Measurements from ENCODE around the gene TRABD2A. TPM values are rescaled to one million over a fixed set of nuclear protein-coding genes. Genes with fewer than 3 reads are reported as not detected.

Gene TRABD2A
- total RNA-seq, 1 experiment from 2014 or later = 4.6 TPM

DNA sequence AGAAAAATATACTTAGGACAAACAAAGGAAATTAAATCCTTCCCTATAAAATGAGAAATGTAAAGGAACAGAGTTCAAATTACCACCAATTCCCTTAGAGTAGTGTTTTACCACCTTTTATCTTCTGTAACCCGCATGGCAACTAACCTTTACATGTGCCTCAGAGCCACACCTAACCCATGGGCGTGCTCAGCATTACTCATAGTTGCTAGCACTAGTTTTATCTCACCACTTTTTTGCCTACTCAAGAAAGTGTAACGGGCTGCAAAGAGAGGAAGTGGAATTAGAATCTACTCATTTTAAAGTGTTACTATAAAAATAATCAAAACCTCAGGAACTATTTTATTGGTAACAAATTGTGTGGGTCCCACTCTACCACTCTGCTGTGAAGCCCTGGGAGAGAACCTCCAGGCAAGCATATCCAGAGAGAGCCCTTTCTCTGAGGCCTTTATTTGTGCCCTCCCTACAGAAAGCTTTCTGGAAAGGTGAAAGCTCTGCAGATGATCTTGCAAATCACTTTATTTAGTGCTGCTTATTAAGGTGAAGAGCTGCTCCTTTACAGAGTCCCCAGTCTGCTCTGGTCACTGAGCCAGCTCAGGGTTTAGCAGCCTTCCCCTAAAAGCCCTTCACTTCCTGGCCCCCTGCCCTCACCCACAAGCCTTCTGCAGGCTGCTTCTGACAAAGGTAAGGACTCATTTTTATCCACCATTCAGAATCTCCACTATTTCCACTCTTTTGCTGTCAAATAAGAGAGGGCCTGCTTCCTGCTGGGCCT is 98.8 kb downstream of the TRABD2A start:
- CTCF ChIA-PET = no interaction called here
- Histone ChIP-seq H3K36me3 (ENCODE audit: control insufficient read depth in 1 of 2, insufficient read depth in 2 of 2, low read length in 2 of 2) (no peaks in the 10 kb centered on the region), H2AFZ (ENCODE audit: low read depth, low read length, poor library complexity, severe bottlenecking) (peak overlapping the region; percentile 93), H3K4me2 (ENCODE audit: low read length) (peak overlapping the region; percentile 46), H3K27me3 (ENCODE audit: insufficient read depth, low read length) (no peaks in the 10 kb centered on the region), H3K9me2 (ENCODE audit: insufficient read depth) (no peaks in the 10 kb centered on the region), H4K20me1 (ENCODE audit: insufficient read depth) (no peaks in the 10 kb centered on the region), H3K4me3 (replicated peaks in 1 of 2; ENCODE audit: low read depth in 1 of 2, low read length in 2 of 2) (no peak overlapping the region), H3K27ac (ENCODE audit: low read depth, low read length) (no peak overlapping the region), H3K9me3 (ENCODE audit: control insufficient read depth in 1 of 2, insufficient read depth in 1 of 2, low read depth in 1 of 2, low read length in 2 of 2) (no peaks in the 10 kb centered on the region), H3K79me2 (ENCODE audit: insufficient read depth, low read length) (no peaks in the 10 kb centered on the region), H3K4me1 (ENCODE audit: control insufficient read depth in 1 of 2, insufficient read depth in 2 of 2, low read length in 2 of 2) (peaks cover 2 to 13% of the 10 kb centered on the region in 2 experiments; a peak in 2 of 4 replicates), H3K9ac (ENCODE audit: low read length) (no peak overlapping the region)
- TF ChIP-seq, protein P1, sequence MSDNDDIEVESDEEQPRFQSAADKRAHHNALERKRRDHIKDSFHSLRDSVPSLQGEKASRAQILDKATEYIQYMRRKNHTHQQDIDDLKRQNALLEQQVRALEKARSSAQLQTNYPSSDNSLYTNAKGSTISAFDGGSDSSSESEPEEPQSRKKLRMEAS (IDR thresholded peaks at IDR 0.05) = peak; percentile 90
- no peak for TF ChIP-seq ZNF274 (IDR thresholded peaks at IDR 0.05; ENCODE audit: low read depth, low read length)
- no peak for TF ChIP-seq SRF (IDR thresholded peaks at IDR 0.05; ENCODE audit: low read depth)
- no peak for TF ChIP-seq RAD21 (IDR thresholded peaks at IDR 0.05; ENCODE audit: low read depth)
- no peak for TF ChIP-seq SIN3A (IDR thresholded peaks at IDR 0.05; ENCODE audit: low read depth)
- TF ChIP-seq CBX3 (IDR thresholded peaks at IDR 0.05; ENCODE audit: low read depth) = peak; percentile 60; the same call in 1 of the 2 replicates
- no peak for TF ChIP-seq SP1 (IDR thresholded peaks at IDR 0.05; ENCODE audit: low read depth)
- no peak for TF ChIP-seq ATF3 (IDR thresholded peaks at IDR 0.05)
- TF ChIP-seq EGR1 (IDR thresholded peaks at IDR 0.05; ENCODE audit: low read depth) = no peak
- TF ChIP-seq, protein P2, sequence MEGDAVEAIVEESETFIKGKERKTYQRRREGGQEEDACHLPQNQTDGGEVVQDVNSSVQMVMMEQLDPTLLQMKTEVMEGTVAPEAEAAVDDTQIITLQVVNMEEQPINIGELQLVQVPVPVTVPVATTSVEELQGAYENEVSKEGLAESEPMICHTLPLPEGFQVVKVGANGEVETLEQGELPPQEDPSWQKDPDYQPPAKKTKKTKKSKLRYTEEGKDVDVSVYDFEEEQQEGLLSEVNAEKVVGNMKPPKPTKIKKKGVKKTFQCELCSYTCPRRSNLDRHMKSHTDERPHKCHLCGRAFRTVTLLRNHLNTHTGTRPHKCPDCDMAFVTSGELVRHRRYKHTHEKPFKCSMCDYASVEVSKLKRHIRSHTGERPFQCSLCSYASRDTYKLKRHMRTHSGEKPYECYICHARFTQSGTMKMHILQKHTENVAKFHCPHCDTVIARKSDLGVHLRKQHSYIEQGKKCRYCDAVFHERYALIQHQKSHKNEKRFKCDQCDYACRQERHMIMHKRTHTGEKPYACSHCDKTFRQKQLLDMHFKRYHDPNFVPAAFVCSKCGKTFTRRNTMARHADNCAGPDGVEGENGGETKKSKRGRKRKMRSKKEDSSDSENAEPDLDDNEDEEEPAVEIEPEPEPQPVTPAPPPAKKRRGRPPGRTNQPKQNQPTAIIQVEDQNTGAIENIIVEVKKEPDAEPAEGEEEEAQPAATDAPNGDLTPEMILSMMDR (IDR thresholded peaks at IDR 0.05 in 2 of 3, conservative IDR thresholded peaks at IDR 0.05 in 1 of 3; ENCODE audit: borderline replicate concordance in 1 of 3, insufficient read depth in 1 of 3, low read depth in 2 of 3, low read length in 2 of 3) = no peak
- TF ChIP-seq TCF7L2 (IDR thresholded peaks at IDR 0.05; ENCODE audit: borderline replicate concordance, extremely low read depth, insufficient read depth, insufficient read length) = no peak
- peak; percentile 74 for ATAC-seq
- intact Hi-C loops (cut with micrococcal nuclease) = no loop called here
- POLR2A ChIA-PET = no interaction called here
- RAD21 ChIA-PET (ENCODE audit: low non-redundant PET in 1 of 2, low total read pairs in 2 of 2, uncharacterized antibody in 2 of 2, unreplicated experiment in 2 of 2) = no interaction called here
- DNase-seq (ENCODE audit: low read depth, low spot score) = peak; percentile 8
- BruUV-seq (replicated peaks) = no TSS peak
